ENCODE results near the gene TMEM131L.
A peak's percentile ranks its signal among the peaks of the same experiment; 100 is the strongest.

Gene TMEM131L

GRCh38 chr4:153591441-153591840, 125.3 kb downstream of the TMEM131L start:
- no peak for DNase-seq

- no peak for DNase-seq
Measured at GRCh38 chr4:153592064-153592463, 125.9 kb downstream of the TMEM131L start.

GRCh38 chr4:153593161-153593560, 127.0 kb downstream of the TMEM131L start:
- no peak for DNase-seq

GRCh38 chr4:153594210-153594609, 128.1 kb downstream of the TMEM131L start:
- DNase-seq: no peak

- no peak for DNase-seq
Measured at GRCh38 chr4:153595894-153596601, 129.9 kb downstream of the TMEM131L start.

GRCh38 chr4:153602758-153603157, 136.6 kb downstream of the TMEM131L start:
- no peak for DNase-seq

- no peak for DNase-seq
Measured at GRCh38 chr4:153603258-153603657, 137.1 kb downstream of the TMEM131L start.

- DNase-seq: no peak
Measured at GRCh38 chr4:153603835-153604234, 137.7 kb downstream of the TMEM131L start.

GRCh38 chr4:153609070-153609469, 142.9 kb downstream of the TMEM131L start:
- peak; percentile 75 for DNase-seq

GRCh38 chr4:153610623-153611376, 144.6 kb downstream of the TMEM131L start:
- no peak for DNase-seq

GRCh38 chr4:153611679-153612078, 145.5 kb downstream of the TMEM131L start:
- DNase-seq: no peak

- DNase-seq: no peak
Measured at GRCh38 chr4:153612878-153613277, 146.7 kb downstream of the TMEM131L start.

- no peak for DNase-seq
Measured at GRCh38 chr4:153616006-153616555, 149.9 kb downstream of the TMEM131L start.

- no peak for DNase-seq
Measured at GRCh38 chr4:153618833-153619232, 152.7 kb downstream of the TMEM131L start.

- DNase-seq: no peak
Measured at GRCh38 chr4:153619811-153620210, 153.7 kb downstream of the TMEM131L start.

- peak; percentile 3 for DNase-seq
Measured at GRCh38 chr4:153620352-153620751, 154.2 kb downstream of the TMEM131L start.

GRCh38 chr4:153622093-153622492, 155.9 kb downstream of the TMEM131L start:
- DNase-seq: no peak

- DNase-seq: peak; percentile 82
Measured at GRCh38 chr4:153622778-153623240, 156.6 kb downstream of the TMEM131L start.

GRCh38 chr4:153623491-153623890, 157.3 kb downstream of the TMEM131L start:
- DNase-seq: peak; percentile 28

- no peak for DNase-seq
Measured at GRCh38 chr4:153628796-153629315, 162.7 kb downstream of the TMEM131L start.

- DNase-seq: no peak
Measured at GRCh38 chr4:153629776-153630175, 163.6 kb downstream of the TMEM131L start.

GRCh38 chr4:153634738-153635353, 168.7 kb downstream of the TMEM131L start:
- peak; percentile 17 for DNase-seq

GRCh38 chr4:153635846-153636245, 169.7 kb downstream of the TMEM131L start:
- DNase-seq: peak; percentile 37

Data from MV-4-11 (cell line).